ENCODE data around the gene C19orf67. TPM values are rescaled to one million over a fixed set of nuclear protein-coding genes. Genes with fewer than 3 reads are reported as not detected.
A peak's percentile ranks its signal among the peaks of the same experiment; 100 is the strongest.

The C19orf67 gene
- total RNA-seq, 1 donor from 2014 or later, result not detected

DNA sequence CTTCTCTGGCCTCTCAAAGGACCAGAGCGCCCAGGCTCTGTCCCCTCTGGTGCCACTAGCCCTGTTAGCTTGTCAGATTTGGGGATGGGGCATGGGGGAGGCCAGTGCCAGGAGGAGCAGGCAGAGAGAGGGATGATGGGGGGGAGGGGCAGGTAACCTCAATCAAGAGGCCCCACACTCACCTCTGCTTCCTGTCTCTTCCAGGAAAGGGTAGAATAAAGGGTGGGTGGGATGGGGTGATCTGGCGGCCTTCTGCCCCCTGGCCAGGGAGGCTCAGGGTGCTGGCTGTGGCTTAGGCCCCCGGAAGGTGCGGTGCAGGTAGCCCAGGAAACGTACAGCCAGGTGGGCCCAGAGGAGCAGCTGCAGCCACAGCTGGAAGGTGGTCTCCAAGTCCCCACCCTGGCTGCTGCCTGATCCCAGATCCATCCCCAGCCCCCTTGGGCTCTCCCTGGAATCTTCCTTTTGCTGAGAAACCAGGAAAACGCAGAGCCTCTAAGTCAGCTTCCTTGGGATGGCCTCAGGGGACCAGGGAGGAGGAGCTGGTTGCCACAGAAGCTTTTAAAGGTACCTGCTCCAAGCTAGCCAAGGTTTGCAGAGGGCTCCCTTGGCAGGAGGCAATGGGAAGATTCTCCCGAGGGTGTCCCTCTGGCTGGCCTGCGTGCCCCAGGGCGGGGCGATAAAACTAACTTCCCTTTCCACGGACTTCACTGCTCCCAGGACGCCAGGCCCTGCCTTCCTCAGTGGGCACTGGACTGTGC lies 26.6 kb upstream of the C19orf67 start:
- Histone ChIP-seq H3K4me3 (ENCODE audit: low read depth, low read length) (no peak overlapping the region), H3K27me3 (ENCODE audit: control insufficient read depth, insufficient read depth, low read length) (no peaks in the 10 kb centered on the region), H3K36me3 (ENCODE audit: control insufficient read depth, insufficient read depth, low read length) (no peaks in the 10 kb centered on the region)
- TF ChIP-seq, protein P1, sequence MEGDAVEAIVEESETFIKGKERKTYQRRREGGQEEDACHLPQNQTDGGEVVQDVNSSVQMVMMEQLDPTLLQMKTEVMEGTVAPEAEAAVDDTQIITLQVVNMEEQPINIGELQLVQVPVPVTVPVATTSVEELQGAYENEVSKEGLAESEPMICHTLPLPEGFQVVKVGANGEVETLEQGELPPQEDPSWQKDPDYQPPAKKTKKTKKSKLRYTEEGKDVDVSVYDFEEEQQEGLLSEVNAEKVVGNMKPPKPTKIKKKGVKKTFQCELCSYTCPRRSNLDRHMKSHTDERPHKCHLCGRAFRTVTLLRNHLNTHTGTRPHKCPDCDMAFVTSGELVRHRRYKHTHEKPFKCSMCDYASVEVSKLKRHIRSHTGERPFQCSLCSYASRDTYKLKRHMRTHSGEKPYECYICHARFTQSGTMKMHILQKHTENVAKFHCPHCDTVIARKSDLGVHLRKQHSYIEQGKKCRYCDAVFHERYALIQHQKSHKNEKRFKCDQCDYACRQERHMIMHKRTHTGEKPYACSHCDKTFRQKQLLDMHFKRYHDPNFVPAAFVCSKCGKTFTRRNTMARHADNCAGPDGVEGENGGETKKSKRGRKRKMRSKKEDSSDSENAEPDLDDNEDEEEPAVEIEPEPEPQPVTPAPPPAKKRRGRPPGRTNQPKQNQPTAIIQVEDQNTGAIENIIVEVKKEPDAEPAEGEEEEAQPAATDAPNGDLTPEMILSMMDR (IDR thresholded peaks at IDR 0.05; ENCODE audit: insufficient read depth, low read length, severe bottlenecking), result no peak
- DNase-seq (ENCODE audit: low read depth) (no peak), FAIRE-seq (no peak)

DNA sequence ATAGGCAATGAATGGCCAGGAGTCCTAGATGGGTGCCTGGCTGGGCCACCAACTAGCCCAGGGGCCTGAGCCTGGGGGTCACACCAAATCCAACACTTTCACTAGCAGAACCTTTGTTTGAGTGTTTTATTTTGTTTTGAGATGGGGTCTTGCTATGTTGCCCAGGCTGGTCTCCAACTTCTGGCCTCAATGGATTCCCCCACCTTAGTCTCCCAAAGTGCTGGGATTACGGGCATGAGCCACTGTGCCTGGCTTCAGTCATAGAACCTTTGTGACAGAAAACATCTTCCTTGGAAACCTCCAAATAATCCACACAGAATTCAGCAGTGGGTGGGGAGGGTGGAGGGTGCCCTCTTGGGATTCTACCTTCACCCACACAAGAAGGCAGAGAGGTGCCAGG lies 25.9 kb upstream of the C19orf67 start:
- peaks cover 2% of the 10 kb centered on the region for H3K36me3 ChIP-seq (ENCODE audit: control insufficient read depth, insufficient read depth, low read length)
- TF ChIP-seq, protein P1 (IDR thresholded peaks at IDR 0.05; ENCODE audit: insufficient read depth, low read length, severe bottlenecking), result no peak
- H3K4me3 ChIP-seq (ENCODE audit: low read depth, low read length), result no peak overlapping the region
- H3K27me3 ChIP-seq (ENCODE audit: control insufficient read depth, insufficient read depth, low read length), result no peaks in the 10 kb centered on the region
- DNase-seq (ENCODE audit: low read depth), result no peak
- FAIRE-seq, result no peak

DNA sequence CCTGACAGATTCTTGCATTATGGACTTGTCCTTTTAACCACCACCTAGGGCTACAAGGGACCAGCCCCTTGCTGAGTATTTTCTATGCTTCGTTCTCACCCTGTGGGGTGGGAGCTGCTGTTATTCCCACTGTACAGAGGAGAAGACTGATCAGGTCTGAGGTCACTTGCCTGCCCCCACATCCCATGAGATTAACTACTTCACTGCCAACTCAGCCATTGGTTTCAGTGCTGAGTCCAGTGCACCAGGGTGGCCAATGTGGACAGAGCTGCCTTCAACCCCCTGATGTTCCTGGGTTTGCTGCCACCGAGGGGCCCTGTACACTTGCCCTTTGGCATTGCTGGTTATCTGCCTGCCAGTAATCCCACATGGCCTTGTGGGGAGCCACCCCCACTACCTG lies 25.1 kb upstream of the C19orf67 start:
- TF ChIP-seq, protein P1 (IDR thresholded peaks at IDR 0.05; ENCODE audit: insufficient read depth, low read length, severe bottlenecking), result no peak
- Histone ChIP-seq H3K4me3 (ENCODE audit: low read depth, low read length) (no peak overlapping the region), H3K36me3 (ENCODE audit: control insufficient read depth, insufficient read depth, low read length) (peaks cover 2% of the 10 kb centered on the region), H3K27me3 (ENCODE audit: control insufficient read depth, insufficient read depth, low read length) (no peaks in the 10 kb centered on the region)
- FAIRE-seq (no peak), DNase-seq (ENCODE audit: low read depth) (no peak)

DNA sequence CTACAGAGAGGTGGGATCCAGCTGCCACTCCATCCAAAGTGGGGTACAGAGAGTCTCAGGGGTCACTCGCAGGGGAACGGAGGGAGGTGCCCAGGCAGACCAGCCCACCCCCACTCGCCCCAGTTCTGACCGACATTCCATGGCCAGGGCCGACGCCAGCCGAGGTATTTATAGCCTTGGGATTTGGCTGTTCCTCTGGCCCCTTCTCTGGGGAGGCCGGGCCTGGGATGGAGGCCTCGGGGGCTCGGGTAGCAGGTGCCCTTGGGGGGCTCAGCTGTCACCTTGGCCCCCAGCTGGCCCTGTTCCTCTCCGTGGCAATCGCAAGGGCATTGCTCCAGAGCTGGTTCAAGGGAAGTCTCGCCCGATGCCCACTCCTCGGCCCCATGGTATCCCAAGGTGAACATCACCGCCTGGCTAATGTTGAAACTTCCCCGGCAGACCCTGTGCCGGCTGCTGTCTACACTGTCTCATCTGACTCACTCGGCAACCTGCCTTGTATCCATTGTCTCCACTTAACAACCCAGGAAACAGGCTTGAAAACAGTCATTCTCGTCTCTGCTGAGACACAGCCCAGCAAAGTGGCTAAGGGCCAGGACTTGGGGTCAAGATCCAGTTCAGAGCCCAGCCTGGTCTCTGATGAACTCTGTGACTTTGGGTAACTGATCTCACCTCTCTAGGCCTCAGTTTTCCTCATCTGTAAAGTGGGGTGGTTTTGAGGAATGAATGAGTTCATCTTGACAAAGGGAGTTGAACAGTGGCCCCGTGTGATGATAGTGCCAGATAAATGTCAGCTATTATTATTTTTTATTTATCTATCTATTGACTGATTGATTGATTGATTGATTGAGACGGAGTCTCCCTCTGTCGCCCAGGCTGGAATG lies 22.2 kb upstream of the C19orf67 start:
- TF ChIP-seq, protein P1 (IDR thresholded peaks at IDR 0.05; ENCODE audit: insufficient read depth, low read length, severe bottlenecking), result no peak
- no peak for FAIRE-seq
- Histone ChIP-seq H3K27me3 (ENCODE audit: control insufficient read depth, insufficient read depth, low read length) (no peaks in the 10 kb centered on the region), H3K4me3 (ENCODE audit: low read depth, low read length) (no peak overlapping the region), H3K36me3 (ENCODE audit: control insufficient read depth, insufficient read depth, low read length) (peaks cover 7% of the 10 kb centered on the region)
- DNase-seq (ENCODE audit: low read depth), result peak; percentile 18

DNA sequence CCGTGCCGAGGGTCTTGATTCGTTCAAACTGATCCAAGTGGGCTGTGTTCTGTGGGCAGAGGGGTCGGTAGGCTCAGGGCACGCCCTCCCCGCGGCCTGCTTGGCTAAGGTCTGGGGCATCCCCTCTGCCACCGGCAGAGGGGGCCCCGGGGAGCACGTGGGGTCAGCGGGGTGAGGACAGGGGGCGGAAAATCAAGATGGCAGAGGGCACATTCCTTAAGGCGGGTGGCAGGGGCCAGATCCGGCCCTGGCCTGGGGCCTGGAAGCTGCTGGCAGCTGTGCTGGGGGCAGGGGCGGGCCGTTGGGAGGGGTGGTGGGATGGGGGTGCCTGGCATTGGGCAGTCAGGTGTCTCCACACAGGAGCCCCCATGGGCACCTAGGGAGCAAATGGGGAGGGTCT lies 21.3 kb upstream of the C19orf67 start:
- FAIRE-seq, result no peak
- Histone ChIP-seq H3K4me3 (ENCODE audit: low read depth, low read length) (no peak overlapping the region), H3K27me3 (ENCODE audit: control insufficient read depth, insufficient read depth, low read length) (no peaks in the 10 kb centered on the region), H3K36me3 (ENCODE audit: control insufficient read depth, insufficient read depth, low read length) (peaks cover 7% of the 10 kb centered on the region)
- TF ChIP-seq, protein P1 (IDR thresholded peaks at IDR 0.05; ENCODE audit: insufficient read depth, low read length, severe bottlenecking), result no peak
- no peak for DNase-seq (ENCODE audit: low read depth)
